Measurements from ENCODE around the gene FOXO3.

FOXO3 gene

DNA sequence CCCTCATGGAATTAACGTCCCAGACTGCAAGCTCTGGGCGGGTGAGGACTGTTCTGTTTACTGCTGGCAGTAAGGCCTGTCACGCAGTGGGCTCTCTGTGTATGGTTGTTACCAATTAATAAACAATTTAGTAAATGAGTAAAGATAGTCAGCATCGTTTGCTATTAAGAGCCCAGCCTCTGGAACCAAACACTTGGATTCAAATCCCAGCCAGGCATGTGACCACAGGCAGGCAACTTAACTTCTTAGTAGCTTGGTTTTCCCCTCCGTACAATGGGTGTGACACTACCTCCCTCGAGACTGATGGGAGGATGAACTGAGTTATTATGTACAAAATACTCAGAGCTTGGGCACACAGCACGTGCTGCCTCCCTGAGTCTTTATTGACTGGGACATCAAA lies 149.8 kb downstream of the FOXO3 start:
- Histone ChIP-seq H3K36me3 (ENCODE audit: control insufficient read depth, insufficient read depth, low read length) (no peaks in the 10 kb centered on the region), H3K4me3 (ENCODE audit: low read length) (no peak overlapping the region), H3K27me3 (ENCODE audit: control insufficient read depth, insufficient read depth, low read length) (no peaks in the 10 kb centered on the region), H3K9me3 (ENCODE audit: control insufficient read depth, low read length) (no peaks in the 10 kb centered on the region), H3K4me1 (ENCODE audit: control insufficient read depth, insufficient read depth, low read length) (peaks cover 32% of the 10 kb centered on the region), H3K9ac (ENCODE audit: low read length) (no peak overlapping the region)

DNA sequence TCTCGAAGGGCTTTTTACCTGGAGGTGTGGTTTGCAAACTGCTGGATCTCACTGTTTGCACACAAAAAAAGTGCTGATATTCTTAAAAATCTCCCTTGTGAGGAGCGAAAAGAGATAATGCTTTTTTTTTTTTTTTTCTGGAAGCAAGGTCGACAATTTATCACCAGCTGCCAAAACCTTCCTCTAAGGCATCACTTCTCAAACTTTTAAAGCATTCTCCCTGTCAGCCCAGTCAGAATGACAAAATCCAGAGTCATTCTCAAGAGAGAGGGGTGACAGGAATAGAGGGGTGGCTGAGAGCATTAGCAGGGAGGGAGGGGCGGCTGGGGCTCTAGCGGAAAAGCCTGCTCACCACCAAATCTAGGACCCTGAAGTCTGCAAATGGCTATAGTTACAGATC lies 150.4 kb downstream of the FOXO3 start:
- Histone ChIP-seq H3K4me3 (ENCODE audit: low read length) (no peak overlapping the region), H3K4me1 (ENCODE audit: control insufficient read depth, insufficient read depth, low read length) (peaks cover 32% of the 10 kb centered on the region), H3K27me3 (ENCODE audit: control insufficient read depth, insufficient read depth, low read length) (no peaks in the 10 kb centered on the region)

DNA sequence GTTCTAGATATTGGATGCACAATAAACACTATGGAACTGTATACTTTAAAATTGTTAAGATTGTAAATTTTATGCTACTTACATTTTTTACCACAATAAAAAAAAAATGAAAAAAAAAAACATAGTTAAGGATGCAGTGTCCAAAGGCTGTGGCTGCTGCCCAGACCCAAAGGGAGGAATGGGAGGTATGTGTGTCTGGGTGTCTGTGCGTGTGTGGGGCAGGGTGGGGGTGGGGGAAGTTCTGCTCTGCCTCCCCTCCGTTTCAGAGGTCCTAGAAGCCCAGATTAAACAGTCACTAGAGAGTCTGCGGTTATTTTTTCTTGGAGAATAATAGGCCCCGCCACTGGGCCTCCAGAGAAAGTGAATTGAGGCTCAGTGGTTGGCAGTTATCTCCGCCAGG lies 151.1 kb downstream of the FOXO3 start:
- Histone ChIP-seq H3K4me1 (ENCODE audit: control insufficient read depth, insufficient read depth, low read length) (peaks cover 32% of the 10 kb centered on the region), H3K9ac (ENCODE audit: low read length) (no peak overlapping the region), H3K4me3 (ENCODE audit: low read length) (no peak overlapping the region), H3K27me3 (ENCODE audit: control insufficient read depth, insufficient read depth, low read length) (no peaks in the 10 kb centered on the region), H3K36me3 (ENCODE audit: control insufficient read depth, insufficient read depth, low read length) (no peaks in the 10 kb centered on the region), H3K9me3 (ENCODE audit: control insufficient read depth, low read length) (no peaks in the 10 kb centered on the region)

More for the DNA sequence above, 150.4 kb downstream of the FOXO3 start:
- H3K9ac ChIP-seq (ENCODE audit: low read length) = no peak overlapping the region
- no peaks in the 10 kb centered on the region for H3K9me3 ChIP-seq (ENCODE audit: control insufficient read depth, low read length)
- no peaks in the 10 kb centered on the region for H3K36me3 ChIP-seq (ENCODE audit: control insufficient read depth, insufficient read depth, low read length)

DNA sequence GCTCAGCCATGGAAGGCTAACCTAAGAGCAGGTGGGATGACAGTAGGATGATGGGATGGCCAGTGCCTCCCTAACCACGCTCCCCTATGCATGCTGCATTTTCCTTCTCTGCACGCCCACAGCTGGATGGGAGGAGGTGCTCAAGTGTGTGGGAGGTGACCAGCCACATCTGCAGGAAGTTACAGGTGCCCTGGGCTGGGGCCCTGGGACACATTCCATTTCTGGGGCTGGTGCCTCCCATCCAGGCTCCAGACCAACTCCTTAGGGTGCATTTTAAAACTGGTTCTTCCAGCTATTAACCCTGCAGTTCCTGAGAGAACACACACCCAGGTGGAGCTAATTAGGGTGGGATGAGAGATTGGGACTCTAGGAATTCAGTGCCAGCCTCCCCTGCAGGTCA lies 152.2 kb downstream of the FOXO3 start:
- H3K4me1 ChIP-seq (ENCODE audit: control insufficient read depth, insufficient read depth, low read length) = peaks cover 20% of the 10 kb centered on the region
- no peaks in the 10 kb centered on the region for H3K27me3 ChIP-seq (ENCODE audit: control insufficient read depth, insufficient read depth, low read length)
- H3K9me3 ChIP-seq (ENCODE audit: control insufficient read depth, low read length) = no peaks in the 10 kb centered on the region
- no peak overlapping the region for H3K4me3 ChIP-seq (ENCODE audit: low read length)
- H3K36me3 ChIP-seq (ENCODE audit: control insufficient read depth, insufficient read depth, low read length) = no peaks in the 10 kb centered on the region
- no peak overlapping the region for H3K9ac ChIP-seq (ENCODE audit: low read length)

DNA sequence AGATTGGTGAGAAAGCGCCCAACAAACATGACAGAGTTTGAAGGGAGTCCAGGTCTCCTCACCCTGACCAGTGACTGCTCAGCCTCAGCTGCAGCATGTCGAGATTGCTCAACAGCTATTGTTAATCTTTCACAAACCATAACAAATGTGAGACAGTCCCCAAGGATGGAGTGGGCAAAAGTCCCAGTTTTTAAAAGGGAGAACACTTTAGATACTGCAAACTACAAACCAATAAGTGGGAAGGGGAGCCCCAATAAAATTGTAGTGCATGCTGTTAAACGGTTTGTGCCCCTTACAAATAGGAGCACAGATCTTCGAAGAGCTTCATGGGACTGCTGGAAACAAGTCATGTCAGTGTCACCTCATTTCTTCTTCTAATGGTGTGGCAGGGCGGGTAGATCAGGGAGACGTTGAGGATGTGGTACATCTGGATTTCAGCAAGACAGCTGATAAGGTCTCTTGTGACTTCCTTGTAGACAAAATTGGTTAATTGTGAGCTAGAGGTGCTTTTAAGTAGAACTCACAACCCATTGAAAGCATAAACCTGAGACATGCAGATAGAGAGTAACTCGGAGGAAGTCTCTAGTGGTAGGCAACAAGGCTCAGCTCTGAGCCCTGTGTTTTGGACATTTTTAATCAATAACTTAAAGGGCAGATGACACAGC lies 153.5 kb downstream of the FOXO3 start:
- no peaks in the 10 kb centered on the region for H3K27me3 ChIP-seq (ENCODE audit: control insufficient read depth, insufficient read depth, low read length)
- peaks cover 19% of the 10 kb centered on the region for H3K4me1 ChIP-seq (ENCODE audit: control insufficient read depth, insufficient read depth, low read length)
- H3K9me3 ChIP-seq (ENCODE audit: control insufficient read depth, low read length) = no peaks in the 10 kb centered on the region
- no peak overlapping the region for H3K9ac ChIP-seq (ENCODE audit: low read length)
- H3K4me3 ChIP-seq (ENCODE audit: low read length) = no peak overlapping the region
- H3K36me3 ChIP-seq (ENCODE audit: control insufficient read depth, insufficient read depth, low read length) = no peaks in the 10 kb centered on the region

DNA sequence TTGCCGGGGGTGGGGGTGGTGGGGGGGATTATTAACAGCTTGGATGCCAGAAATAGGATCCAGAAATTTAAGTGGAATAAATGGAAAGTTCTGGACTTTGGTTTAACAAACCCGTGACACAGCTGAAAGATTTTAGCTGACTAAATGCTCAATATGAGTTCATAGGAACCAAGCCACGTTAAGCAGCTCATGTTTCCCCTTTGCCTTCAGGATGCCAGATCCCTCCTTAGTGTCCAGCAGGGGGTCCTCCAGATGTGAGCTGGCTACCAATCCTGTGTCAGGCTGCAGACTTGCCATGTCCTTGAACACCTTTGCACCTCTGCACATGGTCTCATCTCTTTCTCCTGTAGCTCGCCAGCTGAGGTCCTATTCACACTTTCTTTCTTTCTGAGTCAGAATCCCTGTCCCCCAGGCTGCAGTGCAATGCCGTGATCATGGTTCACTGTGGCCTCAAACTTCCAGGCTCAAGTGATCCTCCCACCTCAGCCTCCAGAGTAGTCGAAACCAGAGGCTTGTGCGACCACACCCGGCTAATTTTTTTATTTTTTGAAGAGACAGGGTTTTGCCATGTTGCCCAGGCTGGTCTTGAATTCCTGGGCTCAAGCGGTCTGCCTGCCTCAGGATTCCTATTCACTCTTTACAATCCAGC lies 154.2 kb downstream of the FOXO3 start:
- H3K9me3 ChIP-seq (ENCODE audit: control insufficient read depth, low read length) = no peaks in the 10 kb centered on the region
- no peaks in the 10 kb centered on the region for H3K27me3 ChIP-seq (ENCODE audit: control insufficient read depth, insufficient read depth, low read length)
- H3K36me3 ChIP-seq (ENCODE audit: control insufficient read depth, insufficient read depth, low read length) = no peaks in the 10 kb centered on the region
- H3K9ac ChIP-seq (ENCODE audit: low read length) = no peak overlapping the region
- H3K4me3 ChIP-seq (ENCODE audit: low read length) = no peak overlapping the region
- H3K4me1 ChIP-seq (ENCODE audit: control insufficient read depth, insufficient read depth, low read length) = peaks cover 19% of the 10 kb centered on the region

DNA sequence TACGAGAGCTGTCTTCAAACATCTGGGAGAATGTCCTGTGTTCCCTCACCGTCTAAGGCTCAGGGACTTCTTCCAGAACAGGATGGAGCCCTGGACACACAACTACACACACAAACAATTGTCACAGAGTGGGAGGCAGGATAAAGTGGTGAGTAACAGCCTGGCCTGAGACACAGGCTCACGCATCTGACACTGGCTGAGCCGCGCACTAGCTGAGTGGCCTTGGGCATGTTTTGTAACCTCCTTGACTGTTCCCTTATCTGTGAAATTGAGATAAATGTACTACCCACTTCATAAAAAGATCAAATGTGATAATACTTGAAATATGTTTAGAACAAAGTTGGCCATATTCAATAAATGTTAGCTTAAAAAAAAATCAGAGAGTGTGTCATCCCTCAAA lies 155.1 kb downstream of the FOXO3 start:
- no peaks in the 10 kb centered on the region for H3K9me3 ChIP-seq (ENCODE audit: control insufficient read depth, low read length)
- no peaks in the 10 kb centered on the region for H3K27me3 ChIP-seq (ENCODE audit: control insufficient read depth, insufficient read depth, low read length)
- no peaks in the 10 kb centered on the region for H3K36me3 ChIP-seq (ENCODE audit: control insufficient read depth, insufficient read depth, low read length)
- no peak overlapping the region for H3K4me3 ChIP-seq (ENCODE audit: low read length)
- peaks cover 19% of the 10 kb centered on the region for H3K4me1 ChIP-seq (ENCODE audit: control insufficient read depth, insufficient read depth, low read length)
- H3K9ac ChIP-seq (ENCODE audit: low read length) = no peak overlapping the region

DNA sequence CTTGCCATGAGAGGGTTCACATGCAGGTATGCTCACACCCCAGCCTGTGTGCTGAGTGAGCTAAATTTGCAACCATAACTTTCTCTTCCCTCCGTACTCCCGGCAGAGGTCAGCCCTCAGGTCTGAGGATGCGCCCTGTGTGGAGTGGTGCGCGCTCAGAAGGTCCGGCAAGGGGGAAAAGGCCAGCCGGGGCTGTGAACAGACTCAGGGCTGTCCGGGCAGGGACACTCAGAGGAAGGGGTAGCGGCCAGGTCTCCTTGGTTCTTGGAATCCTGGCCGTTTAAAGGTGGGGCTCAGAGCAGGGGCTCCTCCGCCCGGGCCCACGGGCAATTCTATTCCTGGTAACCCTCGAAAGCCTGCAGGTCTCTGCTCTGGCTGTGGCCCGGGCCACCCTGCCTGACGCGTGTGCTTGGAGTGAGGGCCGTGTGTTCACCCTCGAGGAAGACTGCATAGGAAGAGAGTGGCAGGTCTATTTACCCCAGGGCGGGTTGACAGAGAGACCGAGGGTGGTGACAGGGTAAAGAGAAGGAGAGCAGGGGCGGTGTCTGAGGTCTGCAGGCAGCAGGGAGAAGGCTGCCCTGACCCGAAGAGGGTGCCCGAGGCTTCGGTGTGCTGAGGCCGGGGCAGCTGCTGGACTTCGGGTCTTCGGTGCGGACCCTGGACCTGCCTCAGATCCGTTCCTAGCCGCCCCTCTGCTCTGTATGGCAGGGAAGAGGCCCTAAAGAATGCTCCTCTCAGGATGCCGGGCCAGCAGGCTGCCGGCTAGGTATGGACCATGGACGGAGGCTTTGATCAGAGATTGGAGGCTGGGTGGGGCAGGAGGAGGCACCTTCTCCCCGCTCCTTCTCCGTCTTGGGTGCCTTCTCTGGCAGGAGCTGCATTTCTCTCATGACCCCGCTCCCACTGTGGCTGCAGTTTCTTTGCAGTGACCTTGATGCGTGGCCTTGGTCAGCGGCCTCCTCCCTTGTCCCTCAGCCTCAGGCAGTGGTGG lies 156.4 kb downstream of the FOXO3 start:
- Histone ChIP-seq H3K27me3 (ENCODE audit: control insufficient read depth, insufficient read depth, low read length) (no peaks in the 10 kb centered on the region), H3K36me3 (ENCODE audit: control insufficient read depth, insufficient read depth, low read length) (no peaks in the 10 kb centered on the region), H3K4me3 (ENCODE audit: low read length) (no peak overlapping the region), H3K4me1 (ENCODE audit: control insufficient read depth, insufficient read depth, low read length) (peaks cover 19% of the 10 kb centered on the region), H3K9me3 (ENCODE audit: control insufficient read depth, low read length) (no peaks in the 10 kb centered on the region), H3K9ac (ENCODE audit: low read length) (no peak overlapping the region)

DNA sequence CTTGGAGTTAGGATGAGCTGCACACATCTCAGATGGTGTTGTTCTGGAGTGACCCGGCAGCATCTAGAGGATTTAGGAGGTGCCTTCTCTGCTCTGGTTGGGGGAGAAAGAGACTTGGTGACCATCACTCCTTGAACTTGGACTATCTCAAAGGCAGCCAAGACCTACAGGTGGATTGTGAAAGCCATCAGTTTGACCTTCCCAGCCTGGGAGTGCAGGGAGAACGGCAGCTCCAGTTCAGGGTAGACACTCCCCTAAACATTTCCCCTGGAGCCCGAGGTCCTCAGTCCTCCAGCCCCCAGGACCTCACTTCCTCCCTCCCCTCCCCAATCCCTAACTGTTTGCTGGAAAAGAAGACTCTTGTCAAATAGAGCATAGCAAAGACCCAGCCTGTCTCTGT lies 158.8 kb downstream of the FOXO3 start:
- Histone ChIP-seq H3K9me3 (ENCODE audit: control insufficient read depth, low read length) (no peaks in the 10 kb centered on the region), H3K4me1 (ENCODE audit: control insufficient read depth, insufficient read depth, low read length) (peaks cover under 1% of the 10 kb centered on the region), H3K9ac (ENCODE audit: low read length) (no peak overlapping the region), H3K4me3 (ENCODE audit: low read length) (no peak overlapping the region), H3K36me3 (ENCODE audit: control insufficient read depth, insufficient read depth, low read length) (no peaks in the 10 kb centered on the region), H3K27me3 (ENCODE audit: control insufficient read depth, insufficient read depth, low read length) (no peaks in the 10 kb centered on the region)

DNA sequence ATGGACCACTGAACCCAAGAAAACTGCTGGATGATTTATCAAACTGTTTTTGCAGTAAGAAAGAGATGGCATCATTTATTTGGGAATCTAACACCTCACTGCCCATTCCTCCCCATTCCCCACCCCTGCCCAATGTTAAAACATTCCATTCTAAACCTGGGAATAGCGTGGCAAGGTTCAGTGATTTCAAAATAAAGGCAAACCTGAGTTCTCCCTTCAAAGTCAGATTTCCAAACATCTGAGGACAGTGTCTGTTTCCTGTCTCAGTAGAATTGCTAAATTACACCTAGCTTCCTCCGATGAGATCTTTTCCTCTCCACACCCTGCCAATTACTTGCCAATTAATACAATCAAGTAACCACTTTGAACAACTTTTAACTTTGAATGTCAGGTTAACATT lies 160.1 kb downstream of the FOXO3 start:
- Histone ChIP-seq H3K4me3 (ENCODE audit: low read length) (no peak overlapping the region), H3K9ac (ENCODE audit: low read length) (no peak overlapping the region), H3K27me3 (ENCODE audit: control insufficient read depth, insufficient read depth, low read length) (no peaks in the 10 kb centered on the region), H3K9me3 (ENCODE audit: control insufficient read depth, low read length) (no peaks in the 10 kb centered on the region), H3K36me3 (ENCODE audit: control insufficient read depth, insufficient read depth, low read length) (no peaks in the 10 kb centered on the region), H3K4me1 (ENCODE audit: control insufficient read depth, insufficient read depth, low read length) (no peaks in the 10 kb centered on the region)

DNA sequence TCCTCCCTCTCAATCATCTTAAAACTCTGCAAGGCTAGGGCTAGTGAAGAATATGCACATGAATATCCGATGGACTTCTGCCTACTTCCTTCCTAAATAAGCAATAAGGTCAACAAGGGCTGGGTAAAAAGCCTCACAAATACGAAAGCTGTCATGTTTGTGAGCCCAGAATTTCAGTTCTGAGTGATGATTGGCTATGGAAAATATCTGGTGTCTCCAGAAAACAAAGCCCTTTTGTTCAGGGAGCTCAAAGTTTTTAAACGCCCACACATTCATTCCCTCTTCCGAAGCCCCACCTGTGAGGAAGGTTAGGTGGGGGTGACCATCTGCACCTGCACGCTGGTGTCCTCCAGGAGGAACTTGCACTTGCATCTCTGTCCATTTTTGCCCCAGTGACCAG lies 160.6 kb downstream of the FOXO3 start:
- no peaks in the 10 kb centered on the region for H3K9me3 ChIP-seq (ENCODE audit: control insufficient read depth, low read length)
- H3K4me1 ChIP-seq (ENCODE audit: control insufficient read depth, insufficient read depth, low read length) = no peaks in the 10 kb centered on the region
- H3K9ac ChIP-seq (ENCODE audit: low read length) = no peak overlapping the region
- H3K36me3 ChIP-seq (ENCODE audit: control insufficient read depth, insufficient read depth, low read length) = no peaks in the 10 kb centered on the region
- H3K4me3 ChIP-seq (ENCODE audit: low read length) = no peak overlapping the region
- H3K27me3 ChIP-seq (ENCODE audit: control insufficient read depth, insufficient read depth, low read length) = no peaks in the 10 kb centered on the region

DNA sequence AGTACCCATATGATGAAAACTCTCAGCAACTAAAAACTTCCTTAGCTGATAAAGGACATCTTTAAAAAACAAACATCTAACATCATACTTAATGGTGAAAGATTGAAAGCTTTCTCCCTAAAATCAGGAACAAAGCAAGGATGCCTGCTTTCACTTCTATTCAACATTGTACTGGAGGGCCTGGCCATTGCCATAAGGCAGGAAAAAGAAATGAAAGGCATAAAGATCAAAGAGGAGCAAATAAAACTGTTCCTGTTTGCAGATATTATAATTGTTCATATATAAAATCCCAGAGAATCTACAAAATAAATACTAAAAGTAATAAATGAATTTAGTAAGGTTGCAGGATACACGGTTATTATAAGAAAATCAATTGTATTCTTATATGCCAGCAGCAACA lies 162.9 kb downstream of the FOXO3 start:
- Histone ChIP-seq H3K9me3 (ENCODE audit: control insufficient read depth, low read length) (no peaks in the 10 kb centered on the region), H3K9ac (ENCODE audit: low read length) (no peak overlapping the region), H3K4me1 (ENCODE audit: control insufficient read depth, insufficient read depth, low read length) (no peaks in the 10 kb centered on the region), H3K27me3 (ENCODE audit: control insufficient read depth, insufficient read depth, low read length) (no peaks in the 10 kb centered on the region), H3K36me3 (ENCODE audit: control insufficient read depth, insufficient read depth, low read length) (no peaks in the 10 kb centered on the region), H3K4me3 (ENCODE audit: low read length) (no peak overlapping the region)

Data from mucosa of stomach (tissue), 1 donor.